ENCODE measurements around the gene SMLR1. TPM values are rescaled to one million over a fixed set of nuclear protein-coding genes. Genes with fewer than 3 reads are reported as not detected.

Gene SMLR1
- total and polyA plus RNA-seq, 9 of the 15 experiments (the other 6 are each of a cell fraction or from before 2014, with no cell fraction given), result not detected

DNA sequence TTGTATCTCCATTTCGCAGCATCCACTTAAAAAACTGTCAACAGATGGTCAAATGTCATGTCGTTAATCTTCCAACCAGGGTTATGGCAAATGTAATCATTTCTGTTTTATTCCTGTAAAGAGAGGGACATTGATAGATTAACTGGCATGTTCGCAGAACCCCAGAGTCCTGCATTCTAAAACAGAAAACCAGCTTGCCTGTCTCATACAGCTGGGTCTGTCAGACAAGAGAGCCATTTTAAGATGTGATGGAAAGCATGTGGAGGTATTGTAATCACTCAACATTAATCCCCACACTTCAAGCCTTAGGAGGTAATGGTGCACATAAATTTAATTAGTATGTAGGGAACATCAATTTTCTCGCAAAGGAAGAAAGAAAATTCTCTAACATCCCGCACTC, 4.4 kb downstream of the SMLR1 start:
- H3K9me1 ChIP-seq (ENCODE audit: control insufficient read depth, insufficient read depth, low read length), result no peaks in the 10 kb centered on the region
- no peak for FAIRE-seq
- no TSS peak for BruUV-seq (replicated peaks)
- ChIA-PET POLR2A (no interaction called here), CTCF (ENCODE audit: low intra/inter-chr PET ratio) (no interaction called here)
- 7% methylated on average over 4 of the region's 5 CpGs for WGBS (ENCODE audit: insufficient coverage, low coverage, missing lambda C conversion rate)
- no peak overlapping the region for H3K4me2 ChIP-seq (ENCODE audit: insufficient read depth, low read length)
- H3K79me2 ChIP-seq (ENCODE audit: control insufficient read depth, insufficient read depth, low read length), result no peaks in the 10 kb centered on the region
- in situ Hi-C loops (cut with MboI) (no loop called here), intact Hi-C loops (cut with micrococcal nuclease) (no loop called here)
- no peak for ATAC-seq
- no peaks in the 10 kb centered on the region for H3K4me1 ChIP-seq (replicated peaks in 1 of 2; ENCODE audit: control insufficient read depth in 2 of 2, insufficient read depth in 2 of 2, low read length in 2 of 2)
- no peaks in the 10 kb centered on the region for H3K36me3 ChIP-seq (ENCODE audit: control insufficient read depth, insufficient read depth, low read length)
- H4K20me1 ChIP-seq (replicated peaks; ENCODE audit: control insufficient read depth, insufficient read depth, low read length), result no peaks in the 10 kb centered on the region
- H2AFZ ChIP-seq (ENCODE audit: low read depth, low read length), result no peak overlapping the region
- H3K27ac ChIP-seq (ENCODE audit: extremely low read depth, low read depth, low read length), result no peak overlapping the region
- no peaks in the 10 kb centered on the region for H3K27me3 ChIP-seq (ENCODE audit: control insufficient read depth in 2 of 2, insufficient read depth in 2 of 2, low read length in 2 of 2)
- H3K9me3 ChIP-seq (replicated peaks; ENCODE audit: control insufficient read depth, insufficient read depth, low read depth, low read length), result no peaks in the 10 kb centered on the region
- H3K4me3 ChIP-seq, result no peak overlapping the region
- no peak for DNase-seq (ENCODE audit: extremely low read depth in 1 of 4, low spot score in 3 of 4)
- no peak overlapping the region for H3K9ac ChIP-seq (ENCODE audit: insufficient read depth in 1 of 2, low read depth in 2 of 2, low read length in 2 of 2)
- TF ChIP-seq SMARCA5 (IDR thresholded peaks at IDR 0.05) (no peak), ARID2 (IDR thresholded peaks at IDR 0.05) (no peak), SMAD2 (IDR thresholded peaks at IDR 0.05; ENCODE audit: low read depth, low read length) (no peak), HCFC1 (IDR thresholded peaks at IDR 0.05; ENCODE audit: low read depth, low read length) (no peak), NRF1 (conservative IDR thresholded peaks at IDR 0.05 in 1 of 2, IDR thresholded peaks at IDR 0.05 in 1 of 2) (no peak), PHB2 (IDR thresholded peaks at IDR 0.05; ENCODE audit: low read depth) (no peak), LARP7 (IDR thresholded peaks at IDR 0.05) (no peak), ZNF140 (CRISPR knock-in tag; IDR thresholded peaks at IDR 0.05) (no peak), MCM7 (IDR thresholded peaks at IDR 0.05) (no peak), ATF1 (CRISPR knock-in tag; IDR thresholded peaks at IDR 0.05) (no peak), ATF1 (tag; IDR thresholded peaks at IDR 0.05) (no peak), ZZZ3 (IDR thresholded peaks at IDR 0.05) (no peak), SRSF3 (IDR thresholded peaks at IDR 0.05; ENCODE audit: insufficient read depth, low read length) (no peak), KLF13 (tag; IDR thresholded peaks at IDR 0.05; ENCODE audit: borderline replicate concordance, low read depth) (no peak), HLTF (IDR thresholded peaks at IDR 0.05) (no peak), CC2D1A (IDR thresholded peaks at IDR 0.05) (no peak)
- TF ChIP-seq, protein P1, sequence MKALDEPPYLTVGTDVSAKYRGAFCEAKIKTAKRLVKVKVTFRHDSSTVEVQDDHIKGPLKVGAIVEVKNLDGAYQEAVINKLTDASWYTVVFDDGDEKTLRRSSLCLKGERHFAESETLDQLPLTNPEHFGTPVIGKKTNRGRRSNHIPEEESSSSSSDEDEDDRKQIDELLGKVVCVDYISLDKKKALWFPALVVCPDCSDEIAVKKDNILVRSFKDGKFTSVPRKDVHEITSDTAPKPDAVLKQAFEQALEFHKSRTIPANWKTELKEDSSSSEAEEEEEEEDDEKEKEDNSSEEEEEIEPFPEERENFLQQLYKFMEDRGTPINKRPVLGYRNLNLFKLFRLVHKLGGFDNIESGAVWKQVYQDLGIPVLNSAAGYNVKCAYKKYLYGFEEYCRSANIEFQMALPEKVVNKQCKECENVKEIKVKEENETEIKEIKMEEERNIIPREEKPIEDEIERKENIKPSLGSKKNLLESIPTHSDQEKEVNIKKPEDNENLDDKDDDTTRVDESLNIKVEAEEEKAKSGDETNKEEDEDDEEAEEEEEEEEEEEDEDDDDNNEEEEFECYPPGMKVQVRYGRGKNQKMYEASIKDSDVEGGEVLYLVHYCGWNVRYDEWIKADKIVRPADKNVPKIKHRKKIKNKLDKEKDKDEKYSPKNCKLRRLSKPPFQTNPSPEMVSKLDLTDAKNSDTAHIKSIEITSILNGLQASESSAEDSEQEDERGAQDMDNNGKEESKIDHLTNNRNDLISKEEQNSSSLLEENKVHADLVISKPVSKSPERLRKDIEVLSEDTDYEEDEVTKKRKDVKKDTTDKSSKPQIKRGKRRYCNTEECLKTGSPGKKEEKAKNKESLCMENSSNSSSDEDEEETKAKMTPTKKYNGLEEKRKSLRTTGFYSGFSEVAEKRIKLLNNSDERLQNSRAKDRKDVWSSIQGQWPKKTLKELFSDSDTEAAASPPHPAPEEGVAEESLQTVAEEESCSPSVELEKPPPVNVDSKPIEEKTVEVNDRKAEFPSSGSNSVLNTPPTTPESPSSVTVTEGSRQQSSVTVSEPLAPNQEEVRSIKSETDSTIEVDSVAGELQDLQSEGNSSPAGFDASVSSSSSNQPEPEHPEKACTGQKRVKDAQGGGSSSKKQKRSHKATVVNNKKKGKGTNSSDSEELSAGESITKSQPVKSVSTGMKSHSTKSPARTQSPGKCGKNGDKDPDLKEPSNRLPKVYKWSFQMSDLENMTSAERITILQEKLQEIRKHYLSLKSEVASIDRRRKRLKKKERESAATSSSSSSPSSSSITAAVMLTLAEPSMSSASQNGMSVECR (CRISPR knock-in tag; IDR thresholded peaks at IDR 0.05), result no peak
- TF ChIP-seq, protein P2, sequence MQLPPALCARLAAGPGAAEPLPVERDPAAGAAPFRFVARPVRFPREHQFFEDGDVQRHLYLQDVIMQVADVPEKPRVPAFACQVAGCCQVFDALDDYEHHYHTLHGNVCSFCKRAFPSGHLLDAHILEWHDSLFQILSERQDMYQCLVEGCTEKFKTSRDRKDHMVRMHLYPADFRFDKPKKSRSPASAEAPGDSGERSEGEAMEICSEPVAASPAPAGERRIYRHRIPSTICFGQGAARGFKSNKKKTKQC (CRISPR knock-in tag; IDR thresholded peaks at IDR 0.05), result no peak
- TF ChIP-seq, protein P3, sequence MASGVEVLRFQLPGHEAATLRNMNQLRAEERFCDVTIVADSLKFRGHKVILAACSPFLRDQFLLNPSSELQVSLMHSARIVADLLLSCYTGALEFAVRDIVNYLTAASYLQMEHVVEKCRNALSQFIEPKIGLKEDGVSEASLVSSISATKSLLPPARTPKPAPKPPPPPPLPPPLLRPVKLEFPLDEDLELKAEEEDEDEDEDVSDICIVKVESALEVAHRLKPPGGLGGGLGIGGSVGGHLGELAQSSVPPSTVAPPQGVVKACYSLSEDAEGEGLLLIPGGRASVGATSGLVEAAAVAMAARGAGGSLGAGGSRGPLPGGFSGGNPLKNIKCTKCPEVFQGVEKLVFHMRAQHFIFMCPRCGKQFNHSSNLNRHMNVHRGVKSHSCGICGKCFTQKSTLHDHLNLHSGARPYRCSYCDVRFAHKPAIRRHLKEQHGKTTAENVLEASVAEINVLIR (CRISPR knock-in tag; IDR thresholded peaks at IDR 0.05), result no peak

Data from K562 (cell line).